ENCODE data around the gene KLHL17.
"Not testable (repeated sequence)": the region's sequence is repeated elsewhere in the genome, so short reads cannot be mapped to it uniquely, and the experiment has no call there.

KLHL17 gene

GRCh38 chr1:939511-940106, 20.8 kb upstream of the KLHL17 start:
- Mint-ChIP-seq H3K27me3 (peaks cover 52% of the 10 kb centered on the region), H3K9me3 (no peaks in the 10 kb centered on the region), H3K4me1 (peaks cover 11% of the 10 kb centered on the region), H3K27ac (no peak overlapping the region), H3K4me3 (peak overlapping the region; percentile 0), H3K36me3 (peaks cover 8% of the 10 kb centered on the region)
- ATAC-seq, result no peak

GRCh38 chr1:940107-941014, 20.0 kb upstream of the KLHL17 start:
- Mint-ChIP-seq H3K27me3 (peaks cover 44% of the 10 kb centered on the region), H3K9me3 (no peaks in the 10 kb centered on the region), H3K4me1 (peaks cover 16% of the 10 kb centered on the region), H3K4me3 (peak overlapping the region; percentile 74), H3K36me3 (peaks cover 16% of the 10 kb centered on the region), H3K27ac (no peak overlapping the region)
- no peak for ATAC-seq

- H3K4me1 Mint-ChIP-seq, result peaks cover 21% of the 10 kb centered on the region
- peak overlapping the region; percentile 74 for H3K4me3 Mint-ChIP-seq
- peaks cover 23% of the 10 kb centered on the region for H3K36me3 Mint-ChIP-seq
- ATAC-seq, result no peak
- peaks cover 38% of the 10 kb centered on the region for H3K27me3 Mint-ChIP-seq
- H3K9me3 Mint-ChIP-seq, result no peaks in the 10 kb centered on the region
- no peak overlapping the region for H3K27ac Mint-ChIP-seq
Measured at GRCh38 chr1:941015-941587, 19.3 kb upstream of the KLHL17 start.

- no peak for ATAC-seq
- H3K36me3 Mint-ChIP-seq, result peaks cover 30% of the 10 kb centered on the region
- peak overlapping the region; percentile 74 for H3K4me3 Mint-ChIP-seq
- peaks cover 38% of the 10 kb centered on the region for H3K27me3 Mint-ChIP-seq
- no peak overlapping the region for H3K27ac Mint-ChIP-seq
- no peaks in the 10 kb centered on the region for H3K9me3 Mint-ChIP-seq
- peaks cover 21% of the 10 kb centered on the region for H3K4me1 Mint-ChIP-seq
Measured at GRCh38 chr1:941588-942383, 18.6 kb upstream of the KLHL17 start.

- peak; percentile 16 for ATAC-seq
- no peaks in the 10 kb centered on the region for H3K9me3 Mint-ChIP-seq
- no peak overlapping the region for H3K27ac Mint-ChIP-seq
- peaks cover 36% of the 10 kb centered on the region for H3K36me3 Mint-ChIP-seq
- peaks cover 38% of the 10 kb centered on the region for H3K27me3 Mint-ChIP-seq
- no peak overlapping the region for H3K4me3 Mint-ChIP-seq
- H3K4me1 Mint-ChIP-seq, result peaks cover 21% of the 10 kb centered on the region
Measured at GRCh38 chr1:942411-942821, 18.0 kb upstream of the KLHL17 start.

GRCh38 chr1:942864-943533, 17.4 kb upstream of the KLHL17 start:
- Mint-ChIP-seq H3K4me1 (peaks cover 21% of the 10 kb centered on the region), H3K36me3 (peaks cover 42% of the 10 kb centered on the region), H3K4me3 (no peak overlapping the region), H3K27ac (no peak overlapping the region), H3K27me3 (peaks cover 32% of the 10 kb centered on the region), H3K9me3 (no peaks in the 10 kb centered on the region)
- ATAC-seq, result no peak

GRCh38 chr1:943545-944340, 16.6 kb upstream of the KLHL17 start:
- H3K27ac Mint-ChIP-seq, result no peak overlapping the region
- no peaks in the 10 kb centered on the region for H3K9me3 Mint-ChIP-seq
- H3K36me3 Mint-ChIP-seq, result peaks cover 50% of the 10 kb centered on the region
- H3K4me3 Mint-ChIP-seq, result no peak overlapping the region
- H3K27me3 Mint-ChIP-seq, result peaks cover 24% of the 10 kb centered on the region
- ATAC-seq, result no peak
- H3K4me1 Mint-ChIP-seq, result peaks cover 21% of the 10 kb centered on the region

GRCh38 chr1:944341-945325, 15.8 kb upstream of the KLHL17 start:
- peaks cover 59% of the 10 kb centered on the region for H3K36me3 Mint-ChIP-seq
- H3K27ac Mint-ChIP-seq, result no peak overlapping the region
- no peak overlapping the region for H3K4me3 Mint-ChIP-seq

GRCh38 chr1:945688-946556, 14.5 kb upstream of the KLHL17 start:
- ATAC-seq, result no peak
- H3K9me3 Mint-ChIP-seq, result no peaks in the 10 kb centered on the region
- H3K27me3 Mint-ChIP-seq, result peaks cover 8% of the 10 kb centered on the region
- H3K4me1 Mint-ChIP-seq, result peaks cover 17% of the 10 kb centered on the region
- no peak overlapping the region for H3K4me3 Mint-ChIP-seq
- H3K27ac Mint-ChIP-seq, result no peak overlapping the region
- H3K36me3 Mint-ChIP-seq, result peaks cover 71% of the 10 kb centered on the region

More at GRCh38 chr1:944341-945325, 15.8 kb upstream of the KLHL17 start:
- no peak for ATAC-seq
- no peaks in the 10 kb centered on the region for H3K9me3 Mint-ChIP-seq
- H3K4me1 Mint-ChIP-seq, result peaks cover 21% of the 10 kb centered on the region
- peaks cover 16% of the 10 kb centered on the region for H3K27me3 Mint-ChIP-seq

- ATAC-seq, H3K27ac Mint-ChIP-seq, H3K27me3 Mint-ChIP-seq, H3K4me3 Mint-ChIP-seq, H3K9me3 Mint-ChIP-seq: not testable (repeated sequence)
- Mint-ChIP-seq H3K36me3 (peaks cover 80% of the 10 kb centered on the region), H3K4me1 (peaks cover 10% of the 10 kb centered on the region)
Measured at GRCh38 chr1:946811-947210, 13.6 kb upstream of the KLHL17 start.

GRCh38 chr1:947958-948357, 12.4 kb upstream of the KLHL17 start:
- no peaks in the 10 kb centered on the region for H3K9me3 Mint-ChIP-seq
- peaks cover 89% of the 10 kb centered on the region for H3K36me3 Mint-ChIP-seq

GRCh38 chr1:950268-950667, 10.1 kb upstream of the KLHL17 start:
- no peak for ATAC-seq
- no peak overlapping the region for H3K4me3 Mint-ChIP-seq
- peaks cover 97% of the 10 kb centered on the region for H3K36me3 Mint-ChIP-seq
- no peak overlapping the region for H3K27ac Mint-ChIP-seq
- no peaks in the 10 kb centered on the region for H3K27me3 Mint-ChIP-seq
- peaks cover 15% of the 10 kb centered on the region for H3K4me1 Mint-ChIP-seq
- no peaks in the 10 kb centered on the region for H3K9me3 Mint-ChIP-seq

More at GRCh38 chr1:947958-948357, 12.4 kb upstream of the KLHL17 start:
- no peak for ATAC-seq
- Mint-ChIP-seq H3K27me3 (no peaks in the 10 kb centered on the region), H3K4me3 (no peak overlapping the region), H3K4me1 (peaks cover 10% of the 10 kb centered on the region), H3K27ac (no peak overlapping the region)

All from stimulated activated memory B cell treated with anti-CD40 and anti-IgM and Interleukin-4, amounts not matched to agents 10 μg/mL and 1 μg/mL and 100 μg/mL, for 72 hours (primary cell).